Measurements from ENCODE around the gene NT5DC3.

DNA sequence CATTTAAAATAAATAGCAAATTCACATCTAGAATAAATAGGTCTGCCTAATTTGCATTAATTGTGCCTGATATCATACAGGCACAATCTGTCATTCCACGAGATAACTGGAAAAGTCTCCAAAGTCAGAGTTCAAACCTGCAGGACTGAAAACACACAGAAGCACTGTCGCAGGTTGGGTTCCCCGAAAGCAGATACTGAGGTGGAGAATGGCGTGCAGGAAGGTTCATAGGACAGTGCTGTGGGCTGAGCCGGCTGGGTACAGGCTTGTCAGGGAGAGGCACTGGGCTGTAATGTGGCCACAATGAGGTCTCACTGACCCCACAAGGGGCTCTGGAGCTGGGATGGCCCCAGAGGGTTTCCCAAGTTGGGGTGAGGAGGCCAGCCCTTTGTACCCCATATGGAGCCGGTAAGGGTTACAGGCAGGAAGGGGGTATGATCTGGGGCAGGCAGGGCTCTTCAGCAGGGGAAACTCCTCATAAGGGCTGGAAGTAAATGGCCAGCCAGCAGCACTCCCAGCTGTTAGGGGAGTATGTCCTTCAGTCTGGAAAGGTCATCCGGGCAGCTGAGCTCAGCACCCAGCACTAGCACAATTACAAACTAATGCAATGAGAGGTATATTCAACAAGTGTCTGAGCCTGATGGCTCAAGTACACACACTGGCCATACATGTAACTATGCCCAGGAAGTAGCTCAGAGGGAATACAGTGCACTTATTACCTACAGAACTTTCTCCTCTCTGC lies 68.5 kb downstream of the NT5DC3 start:
- no peak for TF ChIP-seq POLR2A (IDR thresholded peaks at IDR 0.05)
- TF ChIP-seq POLR2AphosphoS5 (IDR thresholded peaks at IDR 0.05), result no peak
- TF ChIP-seq, protein P1, sequence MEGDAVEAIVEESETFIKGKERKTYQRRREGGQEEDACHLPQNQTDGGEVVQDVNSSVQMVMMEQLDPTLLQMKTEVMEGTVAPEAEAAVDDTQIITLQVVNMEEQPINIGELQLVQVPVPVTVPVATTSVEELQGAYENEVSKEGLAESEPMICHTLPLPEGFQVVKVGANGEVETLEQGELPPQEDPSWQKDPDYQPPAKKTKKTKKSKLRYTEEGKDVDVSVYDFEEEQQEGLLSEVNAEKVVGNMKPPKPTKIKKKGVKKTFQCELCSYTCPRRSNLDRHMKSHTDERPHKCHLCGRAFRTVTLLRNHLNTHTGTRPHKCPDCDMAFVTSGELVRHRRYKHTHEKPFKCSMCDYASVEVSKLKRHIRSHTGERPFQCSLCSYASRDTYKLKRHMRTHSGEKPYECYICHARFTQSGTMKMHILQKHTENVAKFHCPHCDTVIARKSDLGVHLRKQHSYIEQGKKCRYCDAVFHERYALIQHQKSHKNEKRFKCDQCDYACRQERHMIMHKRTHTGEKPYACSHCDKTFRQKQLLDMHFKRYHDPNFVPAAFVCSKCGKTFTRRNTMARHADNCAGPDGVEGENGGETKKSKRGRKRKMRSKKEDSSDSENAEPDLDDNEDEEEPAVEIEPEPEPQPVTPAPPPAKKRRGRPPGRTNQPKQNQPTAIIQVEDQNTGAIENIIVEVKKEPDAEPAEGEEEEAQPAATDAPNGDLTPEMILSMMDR (IDR thresholded peaks at IDR 0.05), result no peak
